K562 (cell line): Measurements from ENCODE around the gene FASTKD2.

Experiments used
- BHLHE40 ChIP-seq: IDR thresholded peaks from 2 replicates; pipeline ENCODE4 v1.6.1; 2011; ENCODE audit warnings: low read length, improper control_type of control experiment
- EZH2 ChIP-seq: IDR thresholded peaks from 2 replicates; pipeline ENCODE4 v1.6.1; 2012; ENCODE audit warnings: low read depth, mild to moderate bottlenecking, inconsistent platforms, low read length, borderline replicate concordance
- FOXJ3 ChIP-seq: sonication (generic); formaldehyde crosslinking; IDR thresholded peaks from 2 replicates; pipeline ENCODE4 v1.4.0; 2020; ENCODE audit warnings: mild to moderate bottlenecking, missing genetic modification reagents
- MAFG ChIP-seq: fragments of 450-650 bp; conservative IDR thresholded peaks from 2 replicates; pipeline ENCODE4 v1.6.1; 2016; ENCODE audit warnings: missing genetic modification characterization, missing compliant biosample characterization
- MBD1 ChIP-seq: fragments of 250-450 bp; sonication (Bioruptor Pico); IDR thresholded peaks from 2 replicates; pipeline ENCODE4 v1.8.0; 2022; ENCODE audit warnings: inconsistent platforms
- MECOM ChIP-seq: fragments of 250-450 bp; sonication (Bioruptor Pico); IDR thresholded peaks from 2 replicates; pipeline ENCODE4 v1.8.0; 2022; ENCODE audit warnings: inconsistent platforms
- POLR2AphosphoS5 ChIP-seq: IDR thresholded peaks from 2 replicates; pipeline ENCODE4 v1.6.1; 2011; ENCODE audit warnings: mild to moderate bottlenecking, low read depth, low read length, moderate library complexity; ENCODE audit not compliant: control insufficient read depth, insufficient read depth
- RERE ChIP-seq: sonication (generic); formaldehyde crosslinking; IDR thresholded peaks from 2 replicates; pipeline ENCODE4 v1.8.0; 2023; ENCODE audit warnings: missing genetic modification reagents, mild to moderate bottlenecking, borderline replicate concordance
- RFX5 ChIP-seq: IDR thresholded peaks from 2 replicates; pipeline ENCODE4 v1.6.1; 2011; ENCODE audit warnings: low read depth, mild to moderate bottlenecking, improper control_type of control experiment, low read length
- SPI1 ChIP-seq: IDR thresholded peaks from 2 replicates; pipeline ENCODE4 v1.6.1; 2011; ENCODE audit warnings: low read depth, low read length, control low read depth, borderline replicate concordance
- THRA ChIP-seq: fragments of 450-650 bp; IDR thresholded peaks from 2 replicates; pipeline ENCODE4 v1.6.1; 2017; ENCODE audit warnings: mild to moderate bottlenecking, moderate library complexity
- ZHX1 ChIP-seq: fragments of 150-350 bp; conservative IDR thresholded peaks from 2 replicates; pipeline ENCODE4 v1.6.1; 2014; ENCODE audit warnings: low read length
- ZNF41 ChIP-seq: fragments of 250-450 bp; sonication (Bioruptor Pico); conservative IDR thresholded peaks from 2 replicates; pipeline ENCODE4 v1.4.0; 2020; ENCODE audit warnings: mild to moderate bottlenecking
- ZSCAN29 ChIP-seq: fragments of 450-650 bp; IDR thresholded peaks from 2 replicates; pipeline ENCODE4 v1.6.1; 2017

GRCh38 chr2:206728277-206729199, 36.9 kb upstream of the FASTKD2 start:
- TF ChIP-seq RERE (CRISPR knock-in tag) = no peak
- no peak for TF ChIP-seq FOXJ3 (CRISPR knock-in tag)
- TF ChIP-seq THRA = no peak
- no peak for TF ChIP-seq MECOM (CRISPR knock-in tag)
- TF ChIP-seq ZHX1 = no peak
- TF ChIP-seq RFX5 = no peak
- no peak for TF ChIP-seq MBD1 (CRISPR knock-in tag)
- TF ChIP-seq POLR2AphosphoS5 = no peak
- no peak for TF ChIP-seq BHLHE40
- TF ChIP-seq MAFG (tag) = no peak
- TF ChIP-seq EZH2 = no peak
- TF ChIP-seq ZNF41 (CRISPR knock-in tag) = no peak
- no peak for TF ChIP-seq SPI1
- no peak for TF ChIP-seq ZSCAN29
